Glutamatergic neuron (in vitro differentiated cells): ENCODE data around the gene NFATC1. TPM values are rescaled to one million over a fixed set of nuclear protein-coding genes. Genes with fewer than 3 reads are reported as not detected.

ENCODE experiments used
- DNase-seq: peaks from one replicate; pipeline ENCODE4 v3.0.0; 2022
- H3K27ac Mint-ChIP-seq: one replicate; pipeline ENCODE4 v1.8.0; 2020; ENCODE audit warnings: mild to moderate bottlenecking, mixed read lengths, inconsistent platforms; ENCODE audit not compliant: unreplicated experiment
- H3K27me3 Mint-ChIP-seq: one replicate; pipeline ENCODE4 v1.8.0; 2020; ENCODE audit warnings: mild to moderate bottlenecking, moderate library complexity, mixed read lengths, inconsistent platforms; ENCODE audit not compliant: unreplicated experiment
- H3K36me3 Mint-ChIP-seq: one replicate; pipeline ENCODE4 v1.8.0; 2020; ENCODE audit warnings: mild to moderate bottlenecking, mixed read lengths, inconsistent platforms; ENCODE audit not compliant: unreplicated experiment
- H3K4me1 Mint-ChIP-seq: one replicate; pipeline ENCODE4 v1.8.0; 2020; ENCODE audit warnings: mild to moderate bottlenecking, low read depth, mixed read lengths, inconsistent platforms; ENCODE audit not compliant: unreplicated experiment
- H3K4me3 Mint-ChIP-seq: one replicate; pipeline ENCODE4 v1.8.0; 2020; ENCODE audit warnings: mild to moderate bottlenecking, mixed read lengths, inconsistent platforms; ENCODE audit not compliant: unreplicated experiment
- H3K9me3 Mint-ChIP-seq: one replicate; pipeline ENCODE4 v1.8.0; 2020; ENCODE audit warnings: mild to moderate bottlenecking, moderate library complexity, mixed read lengths, inconsistent platforms; ENCODE audit not compliant: unreplicated experiment
- total RNA-seq: library from RNA; stranded (reverse); fragmentation: NEBNext Ultra II Directional; extraction: Animal tissue kit (Norgen Biotek cat#: 25700); gene quantifications from one replicate; pipeline ENCODE4 v1.2.1, GENCODE V29; 2021; ENCODE audit not compliant: unreplicated experiment
- TF ChIP-seq, protein P1 (sequence below): fragments of 200-600 bp; sonication (generic); IDR thresholded peaks from one replicate; pipeline ENCODE4 v1.5.0; 2021; ENCODE audit not compliant: partially characterized antibody, unreplicated experiment

Gene NFATC1
- total RNA-seq, 1 donor from 2014 or later: 5.3 TPM

DNA sequence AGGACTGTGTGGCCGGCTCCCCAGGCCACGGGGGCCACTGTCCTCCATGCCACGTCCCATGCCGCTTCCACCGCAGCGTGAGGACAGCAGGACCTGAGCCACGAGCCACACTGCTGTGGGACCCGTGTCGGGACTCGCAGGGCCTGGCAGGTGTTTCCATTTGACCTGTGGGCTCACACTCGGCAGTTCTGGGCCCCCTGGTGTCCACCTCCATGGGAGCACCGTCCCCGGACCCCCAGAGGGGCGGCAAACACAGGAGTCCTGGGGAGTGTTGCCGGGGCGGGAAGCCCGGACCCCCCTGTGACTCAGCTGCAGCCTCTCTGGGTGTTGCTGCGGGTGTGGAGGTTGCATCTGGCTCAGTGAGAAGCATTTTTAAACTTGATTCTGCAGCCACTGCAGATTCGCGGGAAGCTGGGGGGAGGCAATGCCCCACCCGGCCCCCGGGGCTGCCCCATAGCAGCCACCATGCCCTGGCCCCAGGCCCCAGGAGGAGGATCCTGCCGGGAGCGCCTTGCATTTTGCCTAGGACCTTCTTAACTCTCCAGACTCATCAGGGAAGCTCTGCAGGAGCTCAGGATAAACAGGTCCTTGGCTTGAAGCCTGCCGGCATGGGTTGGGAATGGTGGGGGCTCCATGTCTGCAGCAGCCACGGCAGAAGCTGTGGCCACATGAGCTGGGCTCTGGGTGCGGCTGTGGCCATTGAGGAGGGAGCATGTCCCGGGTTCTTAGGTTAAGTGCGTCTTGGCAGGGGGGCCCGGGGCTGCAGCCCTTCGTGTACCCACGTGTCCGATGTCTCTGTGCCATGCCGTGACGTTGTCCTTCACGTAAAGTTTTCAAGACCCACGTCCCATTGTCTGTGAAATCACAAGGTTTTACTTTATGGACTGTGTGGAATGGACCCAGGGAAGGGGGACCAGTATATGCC lies 30.9 kb downstream of the NFATC1 start:
- TF ChIP-seq, protein P1, sequence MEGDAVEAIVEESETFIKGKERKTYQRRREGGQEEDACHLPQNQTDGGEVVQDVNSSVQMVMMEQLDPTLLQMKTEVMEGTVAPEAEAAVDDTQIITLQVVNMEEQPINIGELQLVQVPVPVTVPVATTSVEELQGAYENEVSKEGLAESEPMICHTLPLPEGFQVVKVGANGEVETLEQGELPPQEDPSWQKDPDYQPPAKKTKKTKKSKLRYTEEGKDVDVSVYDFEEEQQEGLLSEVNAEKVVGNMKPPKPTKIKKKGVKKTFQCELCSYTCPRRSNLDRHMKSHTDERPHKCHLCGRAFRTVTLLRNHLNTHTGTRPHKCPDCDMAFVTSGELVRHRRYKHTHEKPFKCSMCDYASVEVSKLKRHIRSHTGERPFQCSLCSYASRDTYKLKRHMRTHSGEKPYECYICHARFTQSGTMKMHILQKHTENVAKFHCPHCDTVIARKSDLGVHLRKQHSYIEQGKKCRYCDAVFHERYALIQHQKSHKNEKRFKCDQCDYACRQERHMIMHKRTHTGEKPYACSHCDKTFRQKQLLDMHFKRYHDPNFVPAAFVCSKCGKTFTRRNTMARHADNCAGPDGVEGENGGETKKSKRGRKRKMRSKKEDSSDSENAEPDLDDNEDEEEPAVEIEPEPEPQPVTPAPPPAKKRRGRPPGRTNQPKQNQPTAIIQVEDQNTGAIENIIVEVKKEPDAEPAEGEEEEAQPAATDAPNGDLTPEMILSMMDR: no peak
- Mint-ChIP-seq H3K9me3 (peaks cover 6% of the 10 kb centered on the region), H3K36me3 (peaks cover 8% of the 10 kb centered on the region), H3K4me1 (peaks cover 22% of the 10 kb centered on the region), H3K27me3 (peaks cover 13% of the 10 kb centered on the region), H3K4me3 (no peak overlapping the region), H3K27ac (no peak overlapping the region)
- DNase-seq: no peak

DNA sequence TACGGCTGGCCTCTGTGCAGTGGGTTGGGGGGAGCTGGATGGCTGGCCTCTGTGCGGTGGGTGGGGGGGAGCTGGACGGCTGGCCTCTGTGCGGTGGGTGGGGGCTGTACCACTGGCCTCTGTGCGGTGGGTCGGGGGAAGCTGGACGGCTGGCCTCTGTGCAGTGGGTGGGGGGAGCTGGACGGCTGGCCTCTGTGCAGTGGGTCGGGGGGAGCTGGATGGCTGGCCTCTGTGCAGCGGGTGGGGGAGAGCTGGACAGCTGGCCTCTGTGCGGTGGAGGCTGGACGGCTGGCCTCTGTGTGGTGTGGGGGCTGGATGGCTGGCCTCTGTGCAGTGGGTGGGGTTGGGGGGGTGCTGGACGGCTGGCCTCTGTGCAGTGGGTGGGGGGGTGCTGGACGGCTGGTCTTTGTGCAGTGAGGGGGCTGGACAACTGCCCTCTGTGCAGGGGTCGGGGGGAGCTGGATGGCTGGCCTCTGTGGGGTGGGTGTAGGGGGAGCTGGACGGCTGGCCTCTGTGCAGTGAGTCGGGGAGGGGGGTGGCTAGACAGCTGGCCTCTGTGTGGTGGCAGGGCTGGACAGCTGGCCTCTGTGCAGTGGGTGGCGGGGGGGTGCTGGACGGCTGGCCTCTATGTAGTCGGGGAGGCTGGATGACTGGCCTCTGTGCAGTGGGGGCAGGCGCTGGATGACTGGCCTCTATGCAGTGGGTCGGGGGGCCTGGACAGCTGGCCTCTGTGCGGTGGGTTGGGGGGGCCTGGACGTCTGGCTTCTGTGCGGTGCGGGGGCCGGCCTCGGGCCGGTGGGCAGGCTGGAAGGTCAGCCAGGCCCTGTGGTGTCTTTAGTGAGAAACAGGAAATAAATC lies 31.9 kb downstream of the NFATC1 start:
- DNase-seq: no peak
- peaks cover 8% of the 10 kb centered on the region for H3K36me3 Mint-ChIP-seq
- no peak overlapping the region for H3K27ac Mint-ChIP-seq
- no peak overlapping the region for H3K4me3 Mint-ChIP-seq
- TF ChIP-seq, protein P1: no peak
- peaks cover 13% of the 10 kb centered on the region for H3K27me3 Mint-ChIP-seq
- peaks cover 18% of the 10 kb centered on the region for H3K4me1 Mint-ChIP-seq
- peaks cover 6% of the 10 kb centered on the region for H3K9me3 Mint-ChIP-seq

DNA sequence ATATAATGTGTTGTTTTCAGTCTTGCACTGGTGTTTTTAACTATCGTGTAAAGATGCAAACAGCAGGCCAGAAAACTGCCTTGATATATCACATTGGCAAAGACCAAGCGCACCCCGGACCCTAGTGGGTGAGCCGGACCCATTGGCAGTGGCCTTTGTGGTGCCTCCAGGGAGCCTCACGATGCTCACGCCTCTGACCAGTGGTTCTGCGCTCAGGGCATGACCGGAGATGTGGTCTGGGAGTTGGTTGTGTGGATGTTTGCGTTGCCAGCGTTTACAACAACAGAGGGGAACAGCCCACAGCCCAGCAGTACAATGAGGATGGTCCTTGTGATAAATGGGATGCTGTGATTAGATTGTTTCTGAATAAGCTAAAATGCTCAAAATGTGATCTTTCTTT lies 32.6 kb downstream of the NFATC1 start:
- peaks cover 18% of the 10 kb centered on the region for H3K4me1 Mint-ChIP-seq
- no peak overlapping the region for H3K27ac Mint-ChIP-seq
- peaks cover 6% of the 10 kb centered on the region for H3K9me3 Mint-ChIP-seq
- peaks cover 8% of the 10 kb centered on the region for H3K36me3 Mint-ChIP-seq
- H3K27me3 Mint-ChIP-seq: peaks cover 13% of the 10 kb centered on the region
- TF ChIP-seq, protein P1: no peak
- no peak for DNase-seq
- no peak overlapping the region for H3K4me3 Mint-ChIP-seq

DNA sequence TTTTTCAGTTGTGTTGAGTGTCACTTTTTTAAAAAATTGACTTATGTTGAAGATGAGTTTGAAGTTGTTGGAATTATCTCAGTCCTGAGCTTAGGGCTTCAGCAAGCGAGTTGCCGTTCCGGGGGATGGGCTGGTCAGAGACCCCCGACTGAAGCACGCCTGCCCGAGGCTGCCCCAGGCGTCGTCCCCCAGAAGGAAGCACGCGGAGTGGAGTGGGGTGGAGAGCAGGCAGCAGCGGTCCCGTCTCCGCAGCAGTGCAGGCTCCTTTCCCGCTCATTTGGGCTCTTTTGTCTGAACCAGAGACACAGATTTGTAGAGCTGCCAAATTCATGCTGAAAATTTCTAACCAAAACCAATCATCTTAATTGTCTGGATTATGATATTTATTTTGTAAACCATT lies 33.7 kb downstream of the NFATC1 start:
- Mint-ChIP-seq H3K27ac (no peak overlapping the region), H3K4me1 (peaks cover 18% of the 10 kb centered on the region), H3K36me3 (peaks cover 7% of the 10 kb centered on the region), H3K9me3 (peaks cover 6% of the 10 kb centered on the region), H3K4me3 (no peak overlapping the region), H3K27me3 (peaks cover 11% of the 10 kb centered on the region)
- DNase-seq: no peak
- TF ChIP-seq, protein P1: no peak
